GM23338 (cell line): ENCODE measurements around the gene OR4X1.

Experiments
- CREB1 ChIP-seq: fragments of 250-450 bp; sonication (Bioruptor Pico); IDR thresholded peaks from 2 replicates; pipeline ENCODE4 v1.5.0; 2020; ENCODE audit warnings: low read depth, mild to moderate bottlenecking, moderate library complexity
- CTCF ChIP-seq, 2 experiments: fragments of 200-600 bp in 1 of 2; sonication (generic) in 1 of 2; conservative IDR thresholded peaks; 2 replicates each; pipeline versions ENCODE4 v1.5.1 to v1.6.1; 2016 to 2017; ENCODE audit warnings: antibody characterized with exemption in 2 of 2, low read depth in 2 of 2, mild to moderate bottlenecking in 2 of 2, moderate library complexity in 1 of 2
- ETS1 ChIP-seq: IDR thresholded peaks from 2 replicates; pipeline ENCODE4 v1.6.1; 2016; ENCODE audit warnings: antibody characterized with exemption
- EZH2 ChIP-seq: fragments of 200-600 bp; sonication (generic); IDR thresholded peaks from one replicate; pipeline ENCODE4 v1.8.0; 2017; ENCODE audit warnings: antibody characterized with exemption, mild to moderate bottlenecking, low read depth; ENCODE audit not compliant: unreplicated experiment
- EZH2phosphoT487 ChIP-seq: fragments of 200-600 bp; sonication (generic); IDR thresholded peaks from one replicate; pipeline ENCODE4 v1.8.1; 2018; ENCODE audit warnings: antibody characterized with exemption; ENCODE audit not compliant: unreplicated experiment
- JUNB ChIP-seq: IDR thresholded peaks from one replicate; pipeline ENCODE4 v1.6.1; 2016; ENCODE audit warnings: antibody characterized with exemption; ENCODE audit not compliant: unreplicated experiment
- NANOG ChIP-seq: IDR thresholded peaks from 2 replicates; pipeline ENCODE4 v1.6.1; 2016; ENCODE audit warnings: antibody characterized with exemption, borderline replicate concordance
- POLR2AphosphoS5 ChIP-seq: IDR thresholded peaks from 2 replicates; pipeline ENCODE4 v1.6.1; 2016; ENCODE audit warnings: antibody characterized with exemption, low read depth
- REST ChIP-seq: IDR thresholded peaks from one replicate; pipeline ENCODE4 v1.6.1; 2018; ENCODE audit warnings: antibody characterized with exemption; ENCODE audit not compliant: unreplicated experiment
- ZNF114 ChIP-seq: fragments of 250-450 bp; sonication (Bioruptor Pico); IDR thresholded peaks from 2 replicates; pipeline ENCODE4 v1.5.0; 2020; ENCODE audit warnings: mild to moderate bottlenecking, moderate library complexity
- ZNF331 ChIP-seq: fragments of 250-450 bp; sonication (Bioruptor Pico); IDR thresholded peaks from 2 replicates; pipeline ENCODE4 v1.5.0; 2020; ENCODE audit warnings: low read depth, mild to moderate bottlenecking, moderate library complexity
- ZNF462 ChIP-seq: fragments of 250-450 bp; sonication (Bioruptor Pico); IDR thresholded peaks from 2 replicates; pipeline ENCODE4 v1.5.0; 2020; ENCODE audit warnings: mild to moderate bottlenecking, moderate library complexity

- TF ChIP-seq CTCF (conservative IDR thresholded peaks at IDR 0.05; ENCODE audit: low read depth in 2 of 2) (no peak), JUNB (no peak), EZH2phosphoT487 (no peak), POLR2AphosphoS5 (no peak), REST (no peak), ETS1 (no peak), ZNF462 (CRISPR knock-in tag) (no peak), CREB1 (no peak), EZH2 (no peak), NANOG (no peak), ZNF114 (no peak), ZNF331 (CRISPR knock-in tag) (no peak)
Observed at GRCh38 chr11:48263423-48263911, at the start of gene OR4X1.
